Sigmoid colon (tissue), 4 donors: Measurements from ENCODE around the gene DNAJC27.

Experiments
- CTCF ChIP-seq, 4 experiments: fragments of 450-650 bp in 3 of 4; fragments of 200-600 bp in 1 of 4; IDR thresholded peaks; one replicate each; pipeline ENCODE4 v1.5.1; 2016 to 2019; ENCODE audit warnings: antibody characterized with exemption in 4 of 4, mild to moderate bottlenecking in 3 of 4, moderate library complexity in 2 of 4
- EP300 ChIP-seq, 4 donors: sonication (generic); formaldehyde crosslinking; IDR thresholded peaks; one replicate each; pipeline ENCODE4 v1.6.1; 2017; ENCODE audit warnings: antibody characterized with exemption in 4 of 4
- POLR2A ChIP-seq, 2 donors: fragments of 450-650 bp; IDR thresholded peaks; one replicate each; pipeline ENCODE4 v1.6.1; 2016; ENCODE audit warnings: antibody characterized with exemption in 2 of 2, mild to moderate bottlenecking in 2 of 2, moderate library complexity in 2 of 2

GRCh38 chr2:24925815-24926214 lies 45.9 kb downstream of the DNAJC27 start:
- TF ChIP-seq EP300 (IDR thresholded peaks at IDR 0.05) = no peak
- TF ChIP-seq CTCF (IDR thresholded peaks at IDR 0.05) = no peak
- no peak for TF ChIP-seq POLR2A (IDR thresholded peaks at IDR 0.05)
